Hepatocyte (in vitro differentiated cells): ENCODE measurements around the gene TTC27. TPM values are rescaled to one million over a fixed set of nuclear protein-coding genes. Genes with fewer than 3 reads are reported as not detected.

Experiments used
- DNase-seq: peaks from one replicate; pipeline ENCODE4 v3.0.0-alpha.2; 2016; ENCODE audit warnings: low spot score
- H2AFZ ChIP-seq: fragments of 200-600 bp; sonication (generic); 2 replicates; pipeline ENCODE4 v1.6.0; 2016; ENCODE audit warnings: antibody characterized with exemption, mild to moderate bottlenecking
- H3K27ac ChIP-seq: fragments of 200-600 bp; sonication (generic); 2 replicates; pipeline ENCODE4 v1.5.1; 2016; ENCODE audit warnings: mild to moderate bottlenecking
- H3K27me3 ChIP-seq: fragments of 200-600 bp; sonication (generic); 2 replicates; pipeline ENCODE4 v1.6.1; 2016
- H3K36me3 ChIP-seq: fragments of 200-600 bp; sonication (generic); replicated peaks from 2 replicates; pipeline ENCODE4 v1.5.1; 2016; ENCODE audit warnings: low read depth; ENCODE audit not compliant: insufficient read depth
- H3K4me1 ChIP-seq: fragments of 200-600 bp; sonication (generic); 2 replicates; pipeline ENCODE4 v1.5.1; 2016; ENCODE audit warnings: mild to moderate bottlenecking, moderate library complexity; ENCODE audit not compliant: insufficient read depth
- H3K4me2 ChIP-seq: fragments of 200-600 bp; sonication (generic); 2 replicates; pipeline ENCODE4 v1.6.0; 2016
- H3K4me3 ChIP-seq: fragments of 200-600 bp; sonication (generic); 2 replicates; pipeline ENCODE4 v1.5.1; 2016; ENCODE audit warnings: mild to moderate bottlenecking
- H3K79me2 ChIP-seq: fragments of 200-600 bp; sonication (generic); 2 replicates; pipeline ENCODE4 v1.6.0; 2017; ENCODE audit warnings: mild to moderate bottlenecking
- H3K9me2 ChIP-seq: fragments of 200-600 bp; sonication (generic); replicated peaks from 2 replicates; pipeline ENCODE4 v1.6.0; 2017; ENCODE audit warnings: mild to moderate bottlenecking; ENCODE audit not compliant: insufficient read depth
- H3K9me3 ChIP-seq: fragments of 200-600 bp; sonication (generic); 2 replicates; pipeline ENCODE4 v1.5.1; 2016; ENCODE audit warnings: low read depth, mild to moderate bottlenecking
- H4K20me1 ChIP-seq: fragments of 200-600 bp; sonication (generic); 2 replicates; pipeline ENCODE4 v1.6.0; 2016; ENCODE audit warnings: mild to moderate bottlenecking; ENCODE audit not compliant: insufficient read depth, poor library complexity, severe bottlenecking
- CTCF ChIP-seq: fragments of 200-600 bp; sonication (generic); IDR thresholded peaks from 2 replicates; pipeline ENCODE4 v1.5.1; 2016; ENCODE audit warnings: antibody characterized with exemption, mild to moderate bottlenecking; ENCODE audit not compliant: poor library complexity
- EZH2 ChIP-seq: fragments of 200-600 bp; sonication (generic); IDR thresholded peaks from 2 replicates; pipeline ENCODE4 v1.6.1; 2016; ENCODE audit warnings: antibody characterized with exemption, mild to moderate bottlenecking, borderline replicate concordance
- EZH2phosphoT487 ChIP-seq: fragments of 200-600 bp; sonication (generic); IDR thresholded peaks from one replicate; pipeline ENCODE4 v1.6.1; 2018; ENCODE audit warnings: antibody characterized with exemption, mild to moderate bottlenecking, low read depth, moderate library complexity; ENCODE audit not compliant: unreplicated experiment, severe bottlenecking
- WGBS: methylation state at CpG from one replicate; pipeline ENCODE4 v1.1.6; 2016; ENCODE audit warnings: low lambda C conversion rate; ENCODE audit errors: missing lambda C conversion rate; 5-methylcytosine and 5-hydroxymethylcytosine counted together
- polyA plus RNA-seq: library from polyadenylated mRNA; unstranded; fragments of >200 nt; fragmentation: Nextera tagmentation; extraction: Ambion mirVana; gene quantifications from 2 replicates; pipeline ENCODE4 v1.2.1, GENCODE V29; 2016
- total RNA-seq: library from RNA; depleted of rRNA; stranded (reverse); fragments of >200 nt; gene quantifications from 2 replicates; pipeline ENCODE4 v1.2.3, GENCODE V29; 2014

Gene TTC27
- total and polyA plus RNA-seq, 2 experiments from 2014 or later = 10.7 to 12.7 TPM

- Histone ChIP-seq H3K9me3 (no peaks in the 10 kb centered on the region), H4K20me1 (no peaks in the 10 kb centered on the region), H3K27me3 (no peaks in the 10 kb centered on the region), H2AFZ (no peak overlapping the region), H3K4me2 (no peak overlapping the region), H3K9me2 (no peaks in the 10 kb centered on the region), H3K27ac (no peak overlapping the region), H3K4me1 (no peaks in the 10 kb centered on the region), H3K4me3 (no peak overlapping the region), H3K79me2 (no peaks in the 10 kb centered on the region), H3K36me3 (no peaks in the 10 kb centered on the region)
- TF ChIP-seq CTCF (no peak), EZH2phosphoT487 (no peak), EZH2 (no peak)
- 85% methylated on average over 5 of the region's 5 CpGs for WGBS
- DNase-seq = no peak
Observed at GRCh38 chr2:32852856-32853255, 225.0 kb downstream of the TTC27 start.

- TF ChIP-seq CTCF = no peak
- no peak for TF ChIP-seq EZH2
- no peak for TF ChIP-seq EZH2phosphoT487
- no peak overlapping the region for H3K4me3 ChIP-seq
- H3K27me3 ChIP-seq = no peaks in the 10 kb centered on the region
- no peak overlapping the region for H3K4me2 ChIP-seq
- no peak overlapping the region for H3K27ac ChIP-seq
- no peaks in the 10 kb centered on the region for H3K9me2 ChIP-seq
- no peaks in the 10 kb centered on the region for H3K79me2 ChIP-seq
- no peaks in the 10 kb centered on the region for H4K20me1 ChIP-seq
- no peaks in the 10 kb centered on the region for H3K9me3 ChIP-seq
- H2AFZ ChIP-seq = no peak overlapping the region
- WGBS = 55% methylated on average over 3 of the region's 3 CpGs
- no peak for DNase-seq
- no peaks in the 10 kb centered on the region for H3K36me3 ChIP-seq
- H3K4me1 ChIP-seq = no peaks in the 10 kb centered on the region
Observed at GRCh38 chr2:32856891-32857290, 229.0 kb downstream of the TTC27 start.

GRCh38 chr2:32858713-32859112 lies 230.9 kb downstream of the TTC27 start:
- H3K79me2 ChIP-seq = no peaks in the 10 kb centered on the region
- no peaks in the 10 kb centered on the region for H3K27me3 ChIP-seq
- H2AFZ ChIP-seq = no peak overlapping the region
- no peak overlapping the region for H3K27ac ChIP-seq
- 95% methylated on average over 8 of the region's 8 CpGs for WGBS
- no peaks in the 10 kb centered on the region for H4K20me1 ChIP-seq
- H3K9me3 ChIP-seq = no peaks in the 10 kb centered on the region
- no peaks in the 10 kb centered on the region for H3K9me2 ChIP-seq
- no peaks in the 10 kb centered on the region for H3K4me1 ChIP-seq
- no peak overlapping the region for H3K4me2 ChIP-seq
- no peak for DNase-seq
- H3K4me3 ChIP-seq = no peak overlapping the region
- TF ChIP-seq CTCF (no peak), EZH2 (no peak), EZH2phosphoT487 (no peak)
- H3K36me3 ChIP-seq = no peaks in the 10 kb centered on the region

GRCh38 chr2:32860385-32860784 lies 232.5 kb downstream of the TTC27 start:
- no peak overlapping the region for H3K27ac ChIP-seq
- no peak overlapping the region for H2AFZ ChIP-seq
- H3K27me3 ChIP-seq = no peaks in the 10 kb centered on the region
- no peaks in the 10 kb centered on the region for H3K36me3 ChIP-seq
- no peaks in the 10 kb centered on the region for H3K9me3 ChIP-seq
- H3K79me2 ChIP-seq = no peaks in the 10 kb centered on the region
- H3K4me1 ChIP-seq = no peaks in the 10 kb centered on the region
- no peaks in the 10 kb centered on the region for H3K9me2 ChIP-seq
- H3K4me2 ChIP-seq = no peak overlapping the region
- no peak overlapping the region for H3K4me3 ChIP-seq
- no peaks in the 10 kb centered on the region for H4K20me1 ChIP-seq
- DNase-seq = no peak
- TF ChIP-seq CTCF (no peak), EZH2phosphoT487 (no peak), EZH2 (no peak)
